BJ (cell line): ENCODE results near the gene COPS9. TPM values are rescaled to one million over a fixed set of nuclear protein-coding genes. Genes with fewer than 3 reads are reported as not detected.

Experiments used
- CTCF ChIA-PET: fragments of 350-600 bp; formaldehyde crosslinking; extraction: SDS; loops from one replicate; lab custom pipeline; 2021; ENCODE audit warnings: antibody characterized with exemption, inconsistent platforms; lab: Yijun Ruan, JAX
- POLR2A ChIA-PET: fragments of 300-600 bp; sonication (Branson Sonifier 250); formaldehyde crosslinking; extraction: SDS; loops from one replicate; lab custom pipeline; 2021; ENCODE audit warnings: antibody characterized with exemption; lab: Charles Lee
- DNase-seq: peaks from one replicate; pipeline ENCODE4 v3.0.0-alpha.2; 2011; ENCODE audit warnings: low read depth
- H3K27me3 ChIP-seq: 2 replicates; pipeline ENCODE4 v1.6.0; 2011; ENCODE audit warnings: low read length; ENCODE audit not compliant: control insufficient read depth, insufficient read depth
- H3K36me3 ChIP-seq: 2 replicates; pipeline ENCODE4 v1.5.1; 2011; ENCODE audit warnings: low read length; ENCODE audit not compliant: control insufficient read depth, insufficient read depth
- H3K4me3 ChIP-seq: 2 replicates; pipeline ENCODE4 v1.5.1; 2011; ENCODE audit warnings: low read depth, mild to moderate bottlenecking, control low read depth, low read length
- CTCF ChIP-seq: IDR thresholded peaks from 2 replicates; pipeline ENCODE4 v1.5.1; 2011; ENCODE audit warnings: low read depth, mild to moderate bottlenecking, control low read depth, inconsistent platforms, low read length, moderate library complexity; ENCODE audit not compliant: insufficient read depth
- polyA plus RNA-seq: library from polyadenylated mRNA; depleted of rRNA; stranded (reverse); fragments of >200 nt; gene quantifications from 2 replicates; pipeline ENCODE4 v1.2.3, GENCODE V29; 2011

COPS9 gene
- polyA plus RNA-seq, 1 experiment, result 334 TPM

DNA sequence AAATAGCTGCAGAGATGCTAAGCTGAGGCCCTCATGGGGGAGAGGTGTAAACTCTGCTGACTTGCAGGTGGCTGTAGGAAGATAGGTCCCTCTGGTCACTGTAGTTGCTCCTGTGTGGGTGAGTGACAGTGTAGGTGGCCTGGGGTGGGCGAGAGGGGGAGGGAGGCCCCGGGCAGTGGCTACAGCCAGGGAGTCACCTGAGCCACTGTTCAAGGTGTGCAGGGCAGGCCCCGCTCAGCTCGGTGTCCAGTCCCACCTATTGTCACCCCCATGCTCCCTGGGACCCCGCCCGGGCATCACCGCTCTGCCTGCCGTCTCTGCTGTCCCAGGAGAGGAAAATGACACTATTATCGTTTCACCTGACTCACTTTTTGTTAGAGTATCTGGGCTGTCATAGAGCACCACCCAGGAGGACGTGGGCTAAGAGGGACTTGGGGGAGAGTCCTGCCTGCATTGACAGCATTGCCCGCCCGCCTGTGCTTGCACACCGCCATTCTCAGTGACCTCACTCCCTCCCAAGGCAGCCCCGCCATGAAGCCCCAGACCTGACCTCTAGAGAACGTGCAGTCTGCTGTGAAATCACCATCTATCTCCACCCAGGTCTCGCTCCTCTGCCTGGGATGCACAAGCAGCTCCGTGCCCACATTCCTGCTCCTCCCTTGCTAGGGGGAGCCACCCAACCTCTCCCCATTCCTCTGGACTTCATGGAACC is 29.2 kb downstream of the COPS9 start:
- Histone ChIP-seq H3K4me3 (no peak overlapping the region), H3K36me3 (no peaks in the 10 kb centered on the region), H3K27me3 (no peaks in the 10 kb centered on the region; the same call in 1 of the 2 replicates)
- DNase-seq, result no peak
- CTCF ChIA-PET, result no interaction called here
- TF ChIP-seq CTCF, result no peak
- POLR2A ChIA-PET, result no interaction called here

- Histone ChIP-seq H3K36me3 (no peaks in the 10 kb centered on the region), H3K27me3 (no peaks in the 10 kb centered on the region; the same call in 1 of the 2 replicates), H3K4me3 (no peak overlapping the region)
- DNase-seq, result no peak
- ChIA-PET POLR2A (no interaction called here), CTCF (no interaction called here)
- TF ChIP-seq CTCF, result no peak
Observed at GRCh38 chr2:240105982-240106381, 30.1 kb downstream of the COPS9 start.

- DNase-seq, result no peak
- TF ChIP-seq CTCF, result no peak
- ChIA-PET CTCF (interaction anchor here (1.5 kb wide), 1 partner anchor 12 kb away, joined by 3 read pairs; no protein-coding TSS in a partner anchor), POLR2A (interaction anchor here (0.7 kb wide), 1 partner anchor 132 kb away, joined by 3 read pairs; no protein-coding TSS in a partner anchor)
- Histone ChIP-seq H3K27me3 (no peaks in the 10 kb centered on the region), H3K36me3 (no peaks in the 10 kb centered on the region), H3K4me3 (no peak overlapping the region)
Observed at GRCh38 chr2:240103136-240103535, 33.0 kb downstream of the COPS9 start.

DNA sequence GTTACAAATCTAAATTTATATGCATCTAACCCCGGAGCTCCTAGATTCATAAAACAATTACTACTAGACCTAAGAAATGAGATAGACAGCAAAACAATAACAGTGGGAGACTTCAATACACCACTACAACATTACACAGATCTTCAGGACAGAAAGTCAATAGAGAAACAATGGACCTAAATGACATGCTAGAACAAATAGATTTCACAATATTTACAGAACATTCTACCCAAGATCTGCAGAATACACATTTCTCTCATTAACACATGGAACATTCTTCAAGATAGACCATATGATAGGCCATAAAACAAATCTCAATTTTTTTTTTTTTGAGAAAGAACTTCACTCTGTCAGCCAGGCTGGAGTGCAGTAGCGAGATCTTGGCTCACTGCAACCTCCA is 37.8 kb downstream of the COPS9 start:
- no peak overlapping the region for H3K4me3 ChIP-seq
- ChIA-PET CTCF (interaction anchor here (0.6 kb wide), 1 partner anchor 37 kb away, joined by 4 read pairs; no protein-coding TSS in a partner anchor), POLR2A (no interaction called here)
- no peaks in the 10 kb centered on the region for H3K36me3 ChIP-seq
- DNase-seq, result no peak
- peaks cover 18% of the 10 kb centered on the region for H3K27me3 ChIP-seq
- no peak for TF ChIP-seq CTCF

- Histone ChIP-seq H3K27me3 (peaks cover 18% of the 10 kb centered on the region), H3K4me3 (no peak overlapping the region), H3K36me3 (no peaks in the 10 kb centered on the region)
- ChIA-PET CTCF (no interaction called here), POLR2A (no interaction called here)
- no peak for TF ChIP-seq CTCF
- DNase-seq, result no peak
Observed at GRCh38 chr2:240095556-240096523, 40.3 kb downstream of the COPS9 start.
